K562 (cell line): Measurements from ENCODE around the gene RBM3. TPM values are rescaled to one million over a fixed set of nuclear protein-coding genes. Genes with fewer than 3 reads are reported as not detected.
A peak's percentile ranks its signal among the peaks of the same experiment; 100 is the strongest.

Experiments
- CGGBP1 ChIP-seq: fragments of 250-450 bp; sonication (Bioruptor Pico); IDR thresholded peaks from 2 replicates; pipeline ENCODE4 v1.9.0; 2021; ENCODE audit warnings: mild to moderate bottlenecking
- CHD7 ChIP-seq: fragments of 200-600 bp; sonication (generic); IDR thresholded peaks from one replicate; pipeline ENCODE4 v1.6.1; 2012; ENCODE audit warnings: mild to moderate bottlenecking, low read depth, low read length, inconsistent platforms
- ELF4 ChIP-seq: fragments of 450-650 bp; formaldehyde crosslinking; IDR thresholded peaks from 2 replicates; pipeline ENCODE4 v1.4.0; 2022; ENCODE audit warnings: missing genetic modification characterization
- ETS1 ChIP-seq: conservative IDR thresholded peaks from 2 replicates; pipeline ENCODE4 v1.6.1; 2011; ENCODE audit warnings: low read depth, mild to moderate bottlenecking, low read length; ENCODE audit not compliant: control insufficient read depth
- ETV1 ChIP-seq: fragments of 450-650 bp; conservative IDR thresholded peaks from 2 replicates; pipeline ENCODE4 v1.6.1; 2016; ENCODE audit warnings: missing genetic modification characterization, control low read depth, low read depth, missing compliant biosample characterization
- HSF4 ChIP-seq: fragments of 250-450 bp; sonication (Bioruptor Pico); IDR thresholded peaks from 2 replicates; pipeline ENCODE4 v2.1.2; 2022; ENCODE audit warnings: mild to moderate bottlenecking, moderate library complexity, borderline replicate concordance
- MITF ChIP-seq: IDR thresholded peaks from 2 replicates; pipeline ENCODE4 v1.6.1; 2014; ENCODE audit warnings: antibody characterized with exemption
- RNF2 ChIP-seq: sonication (generic); IDR thresholded peaks from 2 replicates; pipeline ENCODE4 v1.6.1; 2016
- SMARCA4 ChIP-seq: fragments of 450-650 bp; IDR thresholded peaks from 2 replicates; pipeline ENCODE4 v1.6.1; 2016
- TEAD2 ChIP-seq: fragments of 450-650 bp; IDR thresholded peaks from 2 replicates; pipeline ENCODE4 v1.6.1; 2016; ENCODE audit warnings: missing genetic modification characterization, control low read depth, missing compliant biosample characterization
- U2AF1 ChIP-seq: fragments of 200-400 bp; formaldehyde crosslinking; optimal IDR thresholded peaks from 2 replicates; pipeline ENCODE3; 2017; ENCODE audit warnings: mild to moderate bottlenecking, low read depth, low read length, moderate library complexity
- ZNF511 ChIP-seq: sonication (generic); formaldehyde crosslinking; IDR thresholded peaks from 2 replicates; pipeline ENCODE4 v1.8.0; 2022; ENCODE audit warnings: mild to moderate bottlenecking, missing genetic modification reagents
- ZNF589 ChIP-seq: fragments of 200-800 bp; sonication (Bioruptor generic); IDR thresholded peaks from 2 replicates; pipeline ENCODE4 v1.6.1; 2016; ENCODE audit warnings: low read depth, missing genetic modification characterization, missing compliant biosample characterization
- polyA plus RNA-seq, 8 experiments: library from polyadenylated mRNA; depleted of rRNA in 4 of 8; stranded (reverse) in 5 of 8; unstranded in 3 of 8; fragments of >200 nt; fragmentation: Nextera tagmentation in 2 of 8; fragmentation: Illumina TruSeq in 1 of 8; extraction: Ambion mirVana in 2 of 8; extraction: Trizol in 1 of 8; gene quantifications; 2 replicates each; pipeline versions ENCODE4 v1.2.1 to v1.2.3, GENCODE V29; 2011 to 2014; ENCODE audit warnings: inconsistent platforms in 1 of 8, missing spikeins in 1 of 8
- total RNA-seq, 7 experiments: library from RNA; depleted of rRNA in 6 of 7; stranded (reverse); fragments of >200 nt in 6 of 7; fragmentation: Illumina TruSeq in 2 of 7; extraction: Trizol in 2 of 7; gene quantifications; 2 replicates each; pipeline versions ENCODE4 v1.2.1 to v1.2.3, GENCODE V29; 2011 to 2021; ENCODE audit warnings: low replicate concordance in 1 of 7

RBM3 gene
- total and polyA plus RNA-seq, 9 of the 15 experiments (the other 6 are each of a cell fraction or from before 2014, with no cell fraction given): 70.3 to 272 (median 209) TPM

- TF ChIP-seq CHD7: no peak
- no peak for TF ChIP-seq CGGBP1 (CRISPR knock-in tag)
- no peak for TF ChIP-seq U2AF1
- TF ChIP-seq SMARCA4: no peak
- peak; percentile 55; the same call in 1 of the 2 replicates for TF ChIP-seq ETV1 (tag)
- no peak for TF ChIP-seq ELF4 (CRISPR knock-in tag)
- TF ChIP-seq MITF: no peak
- peak; percentile 23; the same call in 1 of the 2 replicates for TF ChIP-seq RNF2
- no peak for TF ChIP-seq HSF4 (CRISPR knock-in tag)
- no peak for TF ChIP-seq TEAD2
- TF ChIP-seq ETS1: no peak
- peak; percentile 93 for TF ChIP-seq ZNF589
- no peak for TF ChIP-seq ZNF511
These were observed 34.8 kb upstream of the RBM3 start, which contains the start of gene TBC1D25 (continued) for GRCh38 chrX:48539345-48540027.
